GM21619 (cell line): Measurements from ENCODE around the gene VPS51.
"Not testable (repeated sequence)": the region's sequence is repeated elsewhere in the genome, so short reads cannot be mapped to it uniquely, and the experiment has no call there.

Experiments
- ATAC-seq: cut with Tn5 transposase; IDR thresholded peaks from one replicate; pipeline ENCODE4 v1.9.1; 2021; ENCODE audit not compliant: unreplicated experiment

Gene VPS51

GRCh38 chr11:65118097-65118837, 22.3 kb downstream of the VPS51 start:
- ATAC-seq = no peak

GRCh38 chr11:65118891-65119669, 23.1 kb downstream of the VPS51 start:
- not testable (repeated sequence) for ATAC-seq

- no peak for ATAC-seq
Observed at GRCh38 chr11:65119670-65119995, 23.6 kb downstream of the VPS51 start.

- no peak for ATAC-seq
Observed at GRCh38 chr11:65120831-65121230, 24.8 kb downstream of the VPS51 start.

- ATAC-seq = no peak
Observed at GRCh38 chr11:65121447-65121864, 25.4 kb downstream of the VPS51 start.

- peak; percentile 62 for ATAC-seq
Observed at GRCh38 chr11:65121865-65122696, 26.1 kb downstream of the VPS51 start, which contains the start of the genes FAU and MRPL49. TSS of gene FAU (minus strand) at chr11:65122134. CDS start at chr11:65121813, 321 bp downstream. TSS of gene MRPL49 (plus strand) at chr11:65122321. CDS start at chr11:65122347, 26 bp downstream.

- ATAC-seq = no peak
Observed at GRCh38 chr11:65124480-65125196, 28.6 kb downstream of the VPS51 start.

GRCh38 chr11:65125197-65126056, 29.4 kb downstream of the VPS51 start:
- no peak for ATAC-seq

GRCh38 chr11:65126624-65127274, 30.7 kb downstream of the VPS51 start:
- ATAC-seq = no peak

GRCh38 chr11:65127473-65128181, 31.6 kb downstream of the VPS51 start:
- ATAC-seq = no peak

GRCh38 chr11:65128182-65129145, 32.5 kb downstream of the VPS51 start:
- ATAC-seq = no peak

GRCh38 chr11:65129649-65130441, 33.8 kb downstream of the VPS51 start:
- ATAC-seq = no peak

GRCh38 chr11:65130631-65131416, 34.8 kb downstream of the VPS51 start:
- ATAC-seq = no peak

- no peak for ATAC-seq
Observed at GRCh38 chr11:65131417-65131776, 35.4 kb downstream of the VPS51 start.

GRCh38 chr11:65131895-65132237, 35.9 kb downstream of the VPS51 start:
- ATAC-seq = no peak
